ENCODE measurements around the gene CXCL10. TPM values are rescaled to one million over a fixed set of nuclear protein-coding genes. Genes with fewer than 3 reads are reported as not detected.

Gene CXCL10
- total RNA-seq, 4 donors from 2014 or later, result 1.8 TPM; not detected in 3

GRCh38 chr4:76035799-76036380 lies 12.6 kb upstream of the CXCL10 start, which contains the start of gene CXCL11:
Gene CXCL11 (minus strand): TSS chr4:76036070. CDS start chr4:76035987, 83 bp downstream.
- peaks cover 0 to 7% (median 0%) of the 10 kb centered on the region in 4 donors for H3K4me1 ChIP-seq
- TF ChIP-seq POLR2A (IDR thresholded peaks at IDR 0.05), result no peak
- no peak for TF ChIP-seq CTCF (IDR thresholded peaks at IDR 0.05)
- H3K4me3 ChIP-seq, result no peak within 1 kb of the TSS
- H3K27ac ChIP-seq, result no peak within 1 kb of the TSS
- DNase-seq, result no peak
- H3K9me3 ChIP-seq, result no peaks in the 10 kb centered on the region
- no peaks in the 10 kb centered on the region for H3K27me3 ChIP-seq
- H3K36me3 ChIP-seq, result no peaks in the 10 kb centered on the region

- H3K4me1 ChIP-seq, result peaks cover 0 to 7% (median 0%) of the 10 kb centered on the region in 4 donors
- H3K27ac ChIP-seq, result no peak overlapping the region
- H3K4me3 ChIP-seq, result no peak overlapping the region
- no peaks in the 10 kb centered on the region for H3K36me3 ChIP-seq
- no peaks in the 10 kb centered on the region for H3K27me3 ChIP-seq
- DNase-seq, result no peak
- TF ChIP-seq CTCF (IDR thresholded peaks at IDR 0.05), result no peak
- no peak for TF ChIP-seq POLR2A (IDR thresholded peaks at IDR 0.05)
- H3K9me3 ChIP-seq, result no peaks in the 10 kb centered on the region
These were observed 11.8 kb upstream of the CXCL10 start for GRCh38 chr4:76035141-76035540.

GRCh38 chr4:76029300-76029699 lies 6.0 kb upstream of the CXCL10 start:
- Histone ChIP-seq H3K27me3 (no peaks in the 10 kb centered on the region), H3K27ac (no peak overlapping the region), H3K4me1 (peaks cover 0 to 3% (median 0%) of the 10 kb centered on the region in 4 donors), H3K4me3 (no peak overlapping the region), H3K9me3 (no peaks in the 10 kb centered on the region), H3K36me3 (no peaks in the 10 kb centered on the region)
- no peak for TF ChIP-seq POLR2A (IDR thresholded peaks at IDR 0.05)
- DNase-seq, result no peak

GRCh38 chr4:76028350-76028765 lies 5.1 kb upstream of the CXCL10 start:
- Histone ChIP-seq H3K4me3 (peak overlapping the region in 3 of 4 donors; percentile 2 to 12 (median 4)), H3K27me3 (no peaks in the 10 kb centered on the region), H3K36me3 (no peaks in the 10 kb centered on the region), H3K4me1 (peaks cover 0 to 3% (median 1%) of the 10 kb centered on the region in 4 donors), H3K9me3 (no peaks in the 10 kb centered on the region), H3K27ac (peak overlapping the region in 1 of 4 donors; percentile 1)
- TF ChIP-seq POLR2A (IDR thresholded peaks at IDR 0.05) (no peak), CTCF (IDR thresholded peaks at IDR 0.05) (no peak)
- no peak for DNase-seq

GRCh38 chr4:76024065-76024464 lies 768 bp upstream of the CXCL10 start:
- H3K4me1 ChIP-seq, result peaks cover 0 to 9% (median 1%) of the 10 kb centered on the region in 4 donors
- H3K4me3 ChIP-seq, result no peak overlapping the region
- H3K27me3 ChIP-seq, result no peaks in the 10 kb centered on the region
- H3K9me3 ChIP-seq, result no peaks in the 10 kb centered on the region
- DNase-seq, result no peak
- no peak overlapping the region for H3K27ac ChIP-seq
- H3K36me3 ChIP-seq, result no peaks in the 10 kb centered on the region
- TF ChIP-seq POLR2A (IDR thresholded peaks at IDR 0.05), result no peak
- TF ChIP-seq CTCF (IDR thresholded peaks at IDR 0.05), result no peak

GRCh38 chr4:76022677-76023076 lies 620 bp downstream of the CXCL10 start:
- H3K27ac ChIP-seq, result no peak overlapping the region
- H3K36me3 ChIP-seq, result no peaks in the 10 kb centered on the region
- H3K4me1 ChIP-seq, result peaks cover 0 to 9% (median 0%) of the 10 kb centered on the region in 4 donors
- no peaks in the 10 kb centered on the region for H3K9me3 ChIP-seq
- no peaks in the 10 kb centered on the region for H3K27me3 ChIP-seq
- no peak for DNase-seq
- no peak overlapping the region for H3K4me3 ChIP-seq
- TF ChIP-seq CTCF (IDR thresholded peaks at IDR 0.05) (no peak), POLR2A (IDR thresholded peaks at IDR 0.05) (no peak)

Measured in Peyer's patch (tissue), 4 donors.